Activated naive CD4-positive, alpha-beta T cell treated with Interleukin-2 at 50 U/mL for 16 hours (primary cell): Measurements from ENCODE around the gene PRH1.

Experiments
- DNase-seq: peaks from one replicate; pipeline ENCODE4 v3.0.0-alpha.2; 2020

The PRH1 gene

GRCh38 chr12:10838461-10838860 lies 45.6 kb downstream of the PRH1 start:
- DNase-seq = no peak
